Neutrophil (primary cell): Measurements from ENCODE around the gene RBFOX2.

Source experiments
- H3K27ac ChIP-seq: fragments of 200-600 bp; sonication (generic); 2 replicates; pipeline ENCODE4 v1.5.1; 2016; ENCODE audit warnings: mild to moderate bottlenecking, moderate library complexity
- H3K27me3 ChIP-seq: fragments of 200-600 bp; sonication (generic); 2 replicates; pipeline ENCODE4 v1.6.0; 2016; ENCODE audit warnings: mild to moderate bottlenecking
- H3K36me3 ChIP-seq: fragments of 200-600 bp; sonication (generic); 2 replicates; pipeline ENCODE4 v1.5.1; 2017
- H3K4me1 ChIP-seq, 2 experiments: fragments of 200-600 bp in 1 of 2; sonication (generic) in 1 of 2; 1 replicate in 1 of 2; 2 replicates in 1 of 2; pipeline versions ENCODE4 v1.5.1 to v1.6.1; 2013 to 2016; ENCODE audit warnings: low read depth in 1 of 2, low read length in 1 of 2, mild to moderate bottlenecking in 1 of 2, moderate library complexity in 1 of 2; ENCODE audit not compliant: control insufficient read depth in 1 of 2, insufficient read depth in 1 of 2
- H3K4me3 ChIP-seq, 2 experiments: fragments of 200-600 bp in 1 of 2; sonication (generic) in 1 of 2; 1 replicate in 1 of 2; 2 replicates in 1 of 2; pipeline ENCODE4 v1.5.1; 2013 to 2016; ENCODE audit warnings: low read depth in 1 of 2, low read length in 1 of 2, mild to moderate bottlenecking in 1 of 2, moderate library complexity in 1 of 2
- H3K9me3 ChIP-seq: fragments of 200-600 bp; sonication (generic); 2 replicates; pipeline ENCODE4 v1.5.1; 2016
- CTCF ChIP-seq: fragments of 200-600 bp; sonication (generic); IDR thresholded peaks from 2 replicates; pipeline ENCODE4 v1.5.1; 2016; ENCODE audit warnings: antibody characterized with exemption

RBFOX2 gene

GRCh38 chr22:35870517-35871293 lies 157.9 kb downstream of the RBFOX2 start:
- Histone ChIP-seq H3K27ac (no peak overlapping the region), H3K27me3 (no peaks in the 10 kb centered on the region), H3K4me1 (no peaks in the 10 kb centered on the region), H3K4me3 (no peak overlapping the region), H3K9me3 (no peaks in the 10 kb centered on the region), H3K36me3 (no peaks in the 10 kb centered on the region)
- TF ChIP-seq CTCF: no peak

- Histone ChIP-seq H3K4me3 (no peak overlapping the region), H3K36me3 (no peaks in the 10 kb centered on the region), H3K9me3 (no peaks in the 10 kb centered on the region), H3K27ac (no peak overlapping the region), H3K4me1 (no peaks in the 10 kb centered on the region), H3K27me3 (no peaks in the 10 kb centered on the region)
- TF ChIP-seq CTCF: no peak
These were observed 159.7 kb downstream of the RBFOX2 start for GRCh38 chr22:35868938-35869337.

GRCh38 chr22:35866651-35867050 lies 162.0 kb downstream of the RBFOX2 start:
- TF ChIP-seq CTCF: no peak
- Histone ChIP-seq H3K4me3 (no peak overlapping the region), H3K36me3 (no peaks in the 10 kb centered on the region), H3K27ac (no peak overlapping the region), H3K27me3 (no peaks in the 10 kb centered on the region), H3K9me3 (no peaks in the 10 kb centered on the region), H3K4me1 (no peaks in the 10 kb centered on the region)

- H3K4me3 ChIP-seq: no peak overlapping the region
- no peaks in the 10 kb centered on the region for H3K36me3 ChIP-seq
- no peak for TF ChIP-seq CTCF
- H3K4me1 ChIP-seq: no peaks in the 10 kb centered on the region
- H3K9me3 ChIP-seq: no peaks in the 10 kb centered on the region
- H3K27ac ChIP-seq: no peak overlapping the region
- no peaks in the 10 kb centered on the region for H3K27me3 ChIP-seq
These were observed 164.0 kb downstream of the RBFOX2 start for GRCh38 chr22:35864545-35865165.

- H3K27ac ChIP-seq: no peak overlapping the region
- no peak overlapping the region for H3K4me3 ChIP-seq
- H3K4me1 ChIP-seq: no peaks in the 10 kb centered on the region
- H3K36me3 ChIP-seq: no peaks in the 10 kb centered on the region
- H3K9me3 ChIP-seq: no peaks in the 10 kb centered on the region
- no peak for TF ChIP-seq CTCF
- H3K27me3 ChIP-seq: no peaks in the 10 kb centered on the region
These were observed 165.2 kb downstream of the RBFOX2 start for GRCh38 chr22:35863432-35863831.
